Loucy (cell line): ENCODE measurements around the gene STX16.

Experiments
- H2AFZ ChIP-seq: fragments of 200-600 bp; sonication (generic); 2 replicates; pipeline ENCODE4 v1.6.0; 2016; ENCODE audit warnings: antibody characterized with exemption, mild to moderate bottlenecking, low read length, moderate library complexity
- H3F3A ChIP-seq: fragments of 200-600 bp; 2 replicates; pipeline ENCODE4 v1.6.0; 2016; ENCODE audit warnings: antibody characterized with exemption, low read depth, mild to moderate bottlenecking
- H3K27me3 ChIP-seq: fragments of 200-600 bp; sonication (generic); 2 replicates; pipeline ENCODE4 v1.6.1; 2014; ENCODE audit warnings: low read length, mild to moderate bottlenecking; ENCODE audit not compliant: insufficient read depth, poor library complexity, severe bottlenecking
- H3K36me3 ChIP-seq: fragments of 200-600 bp; sonication (generic); 2 replicates; pipeline ENCODE4 v1.6.1; 2016; ENCODE audit warnings: low read length; ENCODE audit not compliant: insufficient read depth
- H3K4me1 ChIP-seq: fragments of 200-600 bp; sonication (generic); 2 replicates; pipeline ENCODE4 v1.5.1; 2014; ENCODE audit warnings: low read length, mild to moderate bottlenecking; ENCODE audit not compliant: insufficient read depth, poor library complexity, severe bottlenecking
- H3K4me2 ChIP-seq: fragments of 200-600 bp; sonication (generic); 2 replicates; pipeline ENCODE4 v1.6.0; 2014; ENCODE audit warnings: antibody characterized with exemption, low read length, low read depth, mild to moderate bottlenecking; ENCODE audit not compliant: poor library complexity, severe bottlenecking
- H3K4me3 ChIP-seq: fragments of 200-600 bp; sonication (generic); 2 replicates; pipeline ENCODE4 v1.5.1; 2014; ENCODE audit warnings: low read length, mild to moderate bottlenecking, mixed read lengths; ENCODE audit not compliant: poor library complexity, severe bottlenecking
- H3K79me2 ChIP-seq: fragments of 200-600 bp; sonication (generic); 2 replicates; pipeline ENCODE4 v1.6.1; 2014; ENCODE audit warnings: low read length; ENCODE audit not compliant: insufficient read depth
- H3K9ac ChIP-seq: fragments of 200-600 bp; sonication (generic); 2 replicates; pipeline ENCODE4 v1.6.0; 2014; ENCODE audit warnings: mild to moderate bottlenecking, low read depth, low read length, moderate library complexity; ENCODE audit not compliant: poor library complexity, severe bottlenecking
- H3K9me2 ChIP-seq: fragments of 200-600 bp; sonication (generic); replicated peaks from 2 replicates; pipeline ENCODE4 v1.6.1; 2016; ENCODE audit warnings: low read depth, low read length, mixed read lengths
- H3K9me3 ChIP-seq: fragments of 200-600 bp; sonication (generic); 2 replicates; pipeline ENCODE4 v1.6.1; 2014; ENCODE audit warnings: mild to moderate bottlenecking, antibody characterized with exemption, low read length, low read depth; ENCODE audit not compliant: insufficient read depth
- H4K20me1 ChIP-seq: fragments of 200-600 bp; sonication (generic); 2 replicates; pipeline ENCODE4 v1.6.0; 2014; ENCODE audit warnings: antibody characterized with exemption, low read length, mild to moderate bottlenecking; ENCODE audit not compliant: insufficient read depth, poor library complexity, severe bottlenecking
- EZH2phosphoT487 ChIP-seq: fragments of 200-600 bp; IDR thresholded peaks from 2 replicates; pipeline ENCODE4 v1.6.1; 2018; ENCODE audit warnings: antibody characterized with exemption, mild to moderate bottlenecking, moderate library complexity, borderline replicate concordance
- TF ChIP-seq, protein P1 (sequence below): fragments of 200-600 bp; sonication (generic); conservative IDR thresholded peaks from 2 replicates; pipeline ENCODE4 v1.5.1; 2014; ENCODE audit warnings: mild to moderate bottlenecking, antibody characterized with exemption, low read length

The STX16 gene

DNA sequence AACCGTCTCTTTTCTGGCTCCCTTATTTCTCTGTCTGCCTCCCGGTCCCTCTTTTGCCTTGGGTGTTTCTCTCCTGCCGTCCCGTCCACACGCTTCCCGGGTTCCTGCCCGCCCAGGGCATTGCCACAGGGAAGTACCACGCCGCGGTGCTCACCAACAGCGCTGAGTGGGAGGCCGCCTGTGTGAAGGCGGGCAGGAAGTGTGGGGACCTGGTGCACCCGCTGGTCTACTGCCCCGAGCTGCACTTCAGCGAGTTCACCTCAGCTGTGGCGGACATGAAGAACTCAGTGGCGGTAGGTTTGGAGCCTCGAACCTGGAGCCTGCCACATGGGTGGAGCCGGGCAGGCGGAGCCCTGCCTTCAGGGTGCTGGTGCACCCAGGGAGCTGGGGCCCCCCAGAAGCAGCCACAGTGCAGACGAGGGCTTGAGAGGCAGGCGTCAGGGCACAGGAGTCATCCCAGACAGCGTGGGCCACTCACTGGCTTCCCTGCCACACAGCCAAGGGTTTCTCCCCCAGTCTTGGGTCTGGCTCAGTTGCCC is 62.8 kb downstream of the STX16 start:
- TF ChIP-seq, protein P1, sequence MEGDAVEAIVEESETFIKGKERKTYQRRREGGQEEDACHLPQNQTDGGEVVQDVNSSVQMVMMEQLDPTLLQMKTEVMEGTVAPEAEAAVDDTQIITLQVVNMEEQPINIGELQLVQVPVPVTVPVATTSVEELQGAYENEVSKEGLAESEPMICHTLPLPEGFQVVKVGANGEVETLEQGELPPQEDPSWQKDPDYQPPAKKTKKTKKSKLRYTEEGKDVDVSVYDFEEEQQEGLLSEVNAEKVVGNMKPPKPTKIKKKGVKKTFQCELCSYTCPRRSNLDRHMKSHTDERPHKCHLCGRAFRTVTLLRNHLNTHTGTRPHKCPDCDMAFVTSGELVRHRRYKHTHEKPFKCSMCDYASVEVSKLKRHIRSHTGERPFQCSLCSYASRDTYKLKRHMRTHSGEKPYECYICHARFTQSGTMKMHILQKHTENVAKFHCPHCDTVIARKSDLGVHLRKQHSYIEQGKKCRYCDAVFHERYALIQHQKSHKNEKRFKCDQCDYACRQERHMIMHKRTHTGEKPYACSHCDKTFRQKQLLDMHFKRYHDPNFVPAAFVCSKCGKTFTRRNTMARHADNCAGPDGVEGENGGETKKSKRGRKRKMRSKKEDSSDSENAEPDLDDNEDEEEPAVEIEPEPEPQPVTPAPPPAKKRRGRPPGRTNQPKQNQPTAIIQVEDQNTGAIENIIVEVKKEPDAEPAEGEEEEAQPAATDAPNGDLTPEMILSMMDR, result no peak
- no peak for TF ChIP-seq EZH2phosphoT487
- Histone ChIP-seq H3K9me2 (no peaks in the 10 kb centered on the region), H3F3A (no peaks in the 10 kb centered on the region), H3K4me3 (no peak overlapping the region), H3K9me3 (no peaks in the 10 kb centered on the region), H4K20me1 (no peaks in the 10 kb centered on the region), H2AFZ (no peak overlapping the region), H3K27me3 (no peaks in the 10 kb centered on the region), H3K4me2 (no peak overlapping the region), H3K4me1 (no peaks in the 10 kb centered on the region), H3K9ac (no peak overlapping the region), H3K36me3 (no peaks in the 10 kb centered on the region), H3K79me2 (no peaks in the 10 kb centered on the region)

DNA sequence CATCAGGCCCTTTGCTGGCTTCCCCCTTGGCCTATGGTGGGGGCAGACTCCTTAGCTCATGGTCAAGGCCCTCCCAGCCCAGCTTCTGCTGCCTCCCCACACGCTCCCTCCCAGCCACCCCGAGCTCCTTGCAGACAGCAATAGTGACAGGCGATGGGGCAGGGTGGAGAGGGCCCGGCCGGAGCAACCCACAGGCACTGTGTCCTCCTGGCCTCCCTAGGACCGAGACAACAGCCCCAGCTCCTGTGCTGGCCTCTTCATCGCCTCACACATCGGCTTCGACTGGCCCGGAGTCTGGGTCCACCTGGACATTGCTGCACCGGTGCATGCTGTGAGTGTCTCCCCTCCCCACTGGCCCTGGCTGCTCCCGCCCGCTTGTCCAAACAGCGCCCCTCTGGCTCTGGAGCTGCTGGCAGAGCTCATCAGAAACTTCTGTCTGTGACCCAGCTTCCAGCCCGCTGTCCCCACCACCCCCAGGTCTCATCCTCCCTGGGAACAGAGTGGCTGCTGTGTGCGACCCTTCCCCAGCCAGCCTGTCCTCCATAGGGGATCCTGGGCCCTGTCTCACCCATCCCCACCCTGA is 63.3 kb downstream of the STX16 start:
- Histone ChIP-seq H4K20me1 (no peaks in the 10 kb centered on the region), H3K9ac (no peak overlapping the region), H3K9me2 (no peaks in the 10 kb centered on the region), H3K36me3 (no peaks in the 10 kb centered on the region), H3K27me3 (no peaks in the 10 kb centered on the region), H3K9me3 (no peaks in the 10 kb centered on the region), H3K4me2 (no peak overlapping the region), H3K79me2 (no peaks in the 10 kb centered on the region), H2AFZ (no peak overlapping the region), H3K4me3 (no peak overlapping the region), H3F3A (no peaks in the 10 kb centered on the region), H3K4me1 (no peaks in the 10 kb centered on the region)
- TF ChIP-seq, protein P1, result no peak

DNA sequence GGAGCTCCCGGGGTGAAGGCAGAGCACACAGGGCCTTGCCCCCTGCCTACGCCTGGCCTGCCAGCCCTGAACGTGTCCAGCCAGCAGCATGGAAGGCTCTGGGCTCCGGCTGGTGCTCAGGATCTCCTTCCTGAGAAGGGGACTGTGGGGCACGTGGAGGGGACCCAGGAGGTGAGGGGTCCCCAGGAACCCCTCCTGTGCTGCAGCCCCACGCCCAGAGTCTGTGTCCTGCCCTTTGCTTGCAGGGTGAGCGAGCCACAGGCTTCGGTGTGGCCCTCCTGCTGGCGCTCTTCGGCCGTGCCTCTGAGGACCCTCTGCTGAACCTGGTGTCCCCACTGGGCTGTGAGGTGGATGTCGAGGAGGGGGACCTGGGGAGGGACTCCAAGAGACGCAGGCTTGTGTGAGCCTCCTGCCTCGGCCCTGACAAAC is 63.9 kb downstream of the STX16 start:
- TF ChIP-seq, protein P1, result no peak
- no peak for TF ChIP-seq EZH2phosphoT487
- Histone ChIP-seq H3K4me3 (no peak overlapping the region), H2AFZ (no peak overlapping the region), H3K4me2 (no peak overlapping the region), H3K9me2 (no peaks in the 10 kb centered on the region), H3K9me3 (no peaks in the 10 kb centered on the region), H3K4me1 (no peaks in the 10 kb centered on the region), H3K9ac (no peak overlapping the region), H3K27me3 (no peaks in the 10 kb centered on the region), H3K36me3 (no peaks in the 10 kb centered on the region), H3K79me2 (no peaks in the 10 kb centered on the region), H4K20me1 (no peaks in the 10 kb centered on the region), H3F3A (no peaks in the 10 kb centered on the region)
